HEK293 (cell line): ENCODE measurements around the gene ST3GAL5.

Experiments used
- HOXA7 ChIP-seq: sonication (generic); formaldehyde crosslinking; IDR thresholded peaks from 2 replicates; pipeline ENCODE4 v1.8.1; 2022; ENCODE audit warnings: missing genetic modification reagents, borderline replicate concordance
- PATZ1 ChIP-seq: fragments of 450-650 bp; formaldehyde crosslinking; IDR thresholded peaks from 2 replicates; pipeline ENCODE4 v1.5.1; 2016; ENCODE audit warnings: missing biosample characterization, missing genetic modification characterization
- PRDM6 ChIP-seq: fragments of 450-650 bp; formaldehyde crosslinking; IDR thresholded peaks from 2 replicates; pipeline ENCODE4 v1.5.1; 2017; ENCODE audit warnings: missing biosample characterization, missing genetic modification characterization
- ZBTB20 ChIP-seq: fragments of 450-650 bp; formaldehyde crosslinking; IDR thresholded peaks from 2 replicates; pipeline ENCODE4 v1.5.1; 2016; ENCODE audit warnings: missing biosample characterization, missing genetic modification characterization
- ZBTB44 ChIP-seq: fragments of 450-650 bp; IDR thresholded peaks from 2 replicates; pipeline ENCODE4 v1.5.1; 2018; ENCODE audit warnings: missing biosample characterization, mild to moderate bottlenecking, missing genetic modification characterization
- ZNF202 ChIP-seq: fragments of 450-650 bp; formaldehyde crosslinking; IDR thresholded peaks from 2 replicates; pipeline ENCODE4 v1.5.1; 2016; ENCODE audit warnings: missing biosample characterization, missing genetic modification characterization, borderline replicate concordance
- ZNF398 ChIP-seq: fragments of 450-650 bp; formaldehyde crosslinking; IDR thresholded peaks from 2 replicates; pipeline ENCODE4 v1.5.1; 2017; ENCODE audit warnings: missing biosample characterization, missing genetic modification characterization
- ZNF423 ChIP-seq: fragments of 450-650 bp; formaldehyde crosslinking; IDR thresholded peaks from 2 replicates; pipeline ENCODE4 v1.5.1; 2016; ENCODE audit warnings: missing biosample characterization, missing genetic modification characterization
- ZNF514 ChIP-seq: fragments of 450-650 bp; formaldehyde crosslinking; IDR thresholded peaks from 2 replicates; pipeline ENCODE4 v1.5.1; 2016; ENCODE audit warnings: missing biosample characterization, missing genetic modification characterization

Gene ST3GAL5

GRCh38 chr2:85787282-85787980 is 101.4 kb downstream of the ST3GAL5 start (continued):
- TF ChIP-seq ZNF423 (no peak), ZNF514 (tag by site-specific recombination) (no peak), ZNF398 (tag by site-specific recombination) (no peak), ZBTB20 (no peak), PATZ1 (tag by site-specific recombination) (no peak), PRDM6 (tag by site-specific recombination) (no peak), HOXA7 (CRISPR knock-in tag) (no peak), ZNF202 (tag by site-specific recombination) (no peak), ZBTB44 (tag by site-specific recombination) (no peak)
